K562 (cell line): Measurements from ENCODE around the gene GAPVD1. TPM values are rescaled to one million over a fixed set of nuclear protein-coding genes. Genes with fewer than 3 reads are reported as not detected.

Experiments used
- ATAC-seq: fragments of 200-7000 bp; cut with Tn5 transposase; 3 replicates; pipeline ENCODE4 v1.9.1; 2020; ENCODE audit warnings: moderate library complexity
- BruUV-seq: library from RNA; stranded (reverse); fragments of 400-500 nt; replicated peaks from 2 replicates; lab custom pipeline; 2021; lab: Mats Ljungman, UMichigan
- CTCF ChIA-PET: fragments of 300-600 bp; formaldehyde crosslinking; extraction: SDS; loops from one replicate; lab custom pipeline; 2021; ENCODE audit warnings: low intra/inter-chr PET ratio; lab: Yijun Ruan, JAX
- POLR2A ChIA-PET: fragments of 300-600, 350-650 bp; sonication (Branson Sonifier 250); formaldehyde crosslinking; extraction: SDS; loops from one replicate; lab custom pipeline; 2021; ENCODE audit warnings: antibody characterized with exemption, inconsistent platforms; lab: Yijun Ruan, JAX
- DNase-seq, 4 experiments: peaks; one replicate each; pipeline versions ENCODE4 v3.0.0 to v3.0.0-alpha.2; 2011 to 2018; ENCODE audit warnings: low spot score in 3 of 4, mixed read lengths in 3 of 4; ENCODE audit errors: extremely low read depth in 1 of 4
- FAIRE-seq: peaks from 2 replicates; lab custom pipeline; 2011; peaks lifted over from hg19 to GRCh38; lab: Jason Lieb, UNC
- H2AFZ ChIP-seq: 2 replicates; pipeline ENCODE4 v1.6.0; 2011; ENCODE audit warnings: low read depth, low read length, control low read depth, inconsistent platforms
- H3K27ac ChIP-seq: fragments of 200-600 bp; 3 replicates; pipeline ENCODE4 v1.8.0; 2011; ENCODE audit warnings: low read depth, mild to moderate bottlenecking, control low read depth, inconsistent platforms, low read length, moderate library complexity, mixed read lengths; ENCODE audit errors: extremely low read depth
- H3K27me3 ChIP-seq, 2 experiments: fragments of 300-600 bp in 1 of 2; 2 replicates in 1 of 2; 3 replicates in 1 of 2; pipeline versions ENCODE4 v1.6.0 to v1.8.0; 2011; ENCODE audit warnings: inconsistent platforms in 2 of 2, low read length in 2 of 2, mild to moderate bottlenecking in 1 of 2, mixed read lengths in 1 of 2, moderate library complexity in 1 of 2; ENCODE audit not compliant: control insufficient read depth in 2 of 2, insufficient read depth in 2 of 2
- H3K36me3 ChIP-seq: fragments of 300-600 bp; 3 replicates; pipeline ENCODE4 v1.8.0; 2011; ENCODE audit warnings: mild to moderate bottlenecking, low read length, inconsistent platforms; ENCODE audit not compliant: control insufficient read depth, insufficient read depth
- H3K4me1 ChIP-seq, 2 experiments: fragments of 200-600 bp in 1 of 2; replicated peaks in 1 of 2; 2 replicates in 1 of 2; 3 replicates in 1 of 2; pipeline versions ENCODE4 v1.5.1 to v1.8.0; 2011; ENCODE audit warnings: inconsistent platforms in 2 of 2, low read length in 2 of 2, mild to moderate bottlenecking in 1 of 2, mixed read lengths in 1 of 2, moderate library complexity in 1 of 2; ENCODE audit not compliant: control insufficient read depth in 2 of 2, insufficient read depth in 2 of 2
- H3K4me2 ChIP-seq: 2 replicates; pipeline ENCODE4 v1.6.1; 2011; ENCODE audit warnings: low read length, control low read depth, inconsistent platforms, mixed read lengths; ENCODE audit not compliant: insufficient read depth
- H3K4me3 ChIP-seq: fragments of 200-600 bp; sonication (generic), shearing (Covaris generic); 2 replicates; pipeline ENCODE4 v1.5.1; 2016; ENCODE audit warnings: control low read depth, inconsistent platforms
- H3K79me2 ChIP-seq: fragments of 200-600 bp; 3 replicates; pipeline ENCODE4 v1.8.0; 2011; ENCODE audit warnings: low read length, inconsistent platforms; ENCODE audit not compliant: control insufficient read depth, insufficient read depth
- H3K9ac ChIP-seq, 2 experiments: 2 replicates each; pipeline versions ENCODE4 v1.6.0 to v1.6.1; 2011; ENCODE audit warnings: low read depth in 2 of 2, low read length in 2 of 2, control low read depth in 1 of 2, inconsistent platforms in 1 of 2, mild to moderate bottlenecking in 1 of 2, mixed read lengths in 1 of 2; ENCODE audit not compliant: insufficient read depth in 1 of 2
- H3K9me1 ChIP-seq: one replicate; pipeline ENCODE4 v1.6.0; 2011; ENCODE audit warnings: inconsistent platforms, mild to moderate bottlenecking, low read length, moderate library complexity; ENCODE audit not compliant: control insufficient read depth, insufficient read depth
- H3K9me3 ChIP-seq: replicated peaks from 2 replicates; pipeline ENCODE4 v1.5.1; 2011; ENCODE audit warnings: low read depth, low read length, inconsistent platforms; ENCODE audit not compliant: control insufficient read depth, insufficient read depth
- H4K20me1 ChIP-seq: replicated peaks from 2 replicates; pipeline ENCODE4 v1.6.1; 2011; ENCODE audit warnings: low read length, inconsistent platforms, mixed read lengths; ENCODE audit not compliant: control insufficient read depth, insufficient read depth
- ARNT ChIP-seq, 2 experiments: fragments of 450-650 bp; IDR thresholded peaks; 2 replicates each; pipeline ENCODE4 v1.6.1; 2016; ENCODE audit warnings: mild to moderate bottlenecking in 1 of 2
- SRSF9 ChIP-seq: fragments of 200-400 bp; formaldehyde crosslinking; IDR thresholded peaks from 2 replicates; pipeline ENCODE4 v1.6.1; 2017; ENCODE audit warnings: low read depth, low read length, borderline replicate concordance
- ZFPM2 ChIP-seq: fragments of 250-450 bp; sonication (Bioruptor Pico); IDR thresholded peaks from 2 replicates; pipeline ENCODE4 v1.5.1; 2022; ENCODE audit warnings: mild to moderate bottlenecking
- ZNF121 ChIP-seq: sonication (generic); formaldehyde crosslinking; conservative IDR thresholded peaks from 2 replicates; pipeline ENCODE4 v1.8.0; 2022; ENCODE audit warnings: missing genetic modification reagents
- WGBS: fragments of 100-300 bp; shearing (Covaris generic); methylation state at CpG from one replicate; pipeline ENCODE4 v1.1.6; 2016; ENCODE audit warnings: low coverage, mixed read lengths; ENCODE audit not compliant: insufficient coverage; ENCODE audit errors: missing lambda C conversion rate; 5-methylcytosine and 5-hydroxymethylcytosine counted together
- in situ Hi-C: fragments of 300-500 bp; cut with MboI; formaldehyde crosslinking; loops from 4 replicates; pipeline ENCODE4 v1.15.0; 2018; ENCODE audit warnings: inconsistent platforms, mixed read lengths
- intact Hi-C: fragments of 100-400 bp; cut with micrococcal nuclease; formaldehyde crosslinking; loops from 2 replicates; pipeline ENCODE4 v1.14.2; 2022
- polyA plus RNA-seq, 8 experiments: library from polyadenylated mRNA; depleted of rRNA in 4 of 8; stranded (reverse) in 5 of 8; unstranded in 3 of 8; fragments of >200 nt; fragmentation: Nextera tagmentation in 2 of 8; fragmentation: Illumina TruSeq in 1 of 8; extraction: Ambion mirVana in 2 of 8; extraction: Trizol in 1 of 8; gene quantifications; 2 replicates each; pipeline versions ENCODE4 v1.2.1 to v1.2.3, GENCODE V29; 2011 to 2014; ENCODE audit warnings: inconsistent platforms in 1 of 8, missing spikeins in 1 of 8
- total RNA-seq, 7 experiments: library from RNA; depleted of rRNA in 6 of 7; stranded (reverse); fragments of >200 nt in 6 of 7; fragmentation: Illumina TruSeq in 2 of 7; extraction: Trizol in 2 of 7; gene quantifications; 2 replicates each; pipeline versions ENCODE4 v1.2.1 to v1.2.3, GENCODE V29; 2011 to 2021; ENCODE audit warnings: low replicate concordance in 1 of 7

The GAPVD1 gene
- total and polyA plus RNA-seq, 9 of the 15 experiments (the other 6 are each of a cell fraction or from before 2014, with no cell fraction given), result 9.5 to 66.1 (median 45.5) TPM

- intact Hi-C loops, result no loop called here
- Histone ChIP-seq H3K79me2 (no peaks in the 10 kb centered on the region; the same call in 2 of the 3 replicates), H3K9me3 (peaks cover 4% of the 10 kb centered on the region; the same call in 1 of the 2 replicates), H3K9me1 (no peaks in the 10 kb centered on the region), H4K20me1 (no peaks in the 10 kb centered on the region), H3K4me3 (no peak overlapping the region), H3K4me2 (no peak overlapping the region), H3K36me3 (no peaks in the 10 kb centered on the region), H3K4me1 (peaks cover 6 to 51% of the 10 kb centered on the region in 2 experiments; a peak in 4 of 5 replicates), H2AFZ (no peak overlapping the region), H3K27me3 (no peaks in the 10 kb centered on the region; a peak in 1 of 5 replicates), H3K27ac (no peak overlapping the region), H3K9ac (peak overlapping the region in 1 of 2 experiments; percentile 55; a peak in 2 of 4 replicates)
- no peak for DNase-seq
- FAIRE-seq, result no peak
- TF ChIP-seq ARNT (IDR thresholded peaks at IDR 0.05), result no peak
- TF ChIP-seq SRSF9, result no peak
- ChIA-PET POLR2A (interaction anchor here (0.5 to 1.1 kb wide), 3 partner anchors 11 to 1080 kb away, joined by 3 to 5 read pairs (median 3); no protein-coding TSS in a partner anchor), CTCF (no interaction called here)
- no TSS peak for BruUV-seq
- 40% methylated on average over 9 of the region's 10 CpGs for WGBS
- no peak for ATAC-seq
- in situ Hi-C loops, result loop anchor here (5.0 kb wide), 1 partner anchor 820 kb away; no protein-coding TSS in a partner anchor
Measured at GRCh38 chr9:125412166-125412565, 150.5 kb downstream of the GAPVD1 start.

- in situ Hi-C loops (loop anchor here (5.0 kb wide), 1 partner anchor 819 kb away; no protein-coding TSS in a partner anchor), intact Hi-C loops (no loop called here)
- ChIA-PET POLR2A (interaction anchor here (1.1 kb wide), 1 partner anchor 10 kb away, joined by 5 read pairs; no protein-coding TSS in a partner anchor), CTCF (no interaction called here)
- BruUV-seq, result no TSS peak
- H3K36me3 ChIP-seq, result no peaks in the 10 kb centered on the region
- no peak for DNase-seq
- no peaks in the 10 kb centered on the region for H3K9me1 ChIP-seq
- H3K9ac ChIP-seq, result no peak overlapping the region
- TF ChIP-seq ZFPM2, result no peak
- TF ChIP-seq ZNF121 (CRISPR knock-in tag), result peak; percentile 58; the same call in 1 of the 2 replicates
- WGBS, result 38% methylated on average over 8 of the region's 8 CpGs
- no peaks in the 10 kb centered on the region; the same call in 2 of the 3 replicates for H3K79me2 ChIP-seq
- no peak overlapping the region for H3K4me2 ChIP-seq
- no peaks in the 10 kb centered on the region; a peak in 1 of 5 replicates for H3K27me3 ChIP-seq
- peaks cover 4% of the 10 kb centered on the region; the same call in 1 of the 2 replicates for H3K9me3 ChIP-seq
- H3K27ac ChIP-seq, result no peak overlapping the region
- ATAC-seq, result no peak
- H3K4me1 ChIP-seq, result peaks cover 6 to 37% of the 10 kb centered on the region in 2 experiments; a peak in 4 of 5 replicates
- H4K20me1 ChIP-seq, result no peaks in the 10 kb centered on the region
- FAIRE-seq, result no peak
- no peak overlapping the region for H3K4me3 ChIP-seq
- no peak overlapping the region for H2AFZ ChIP-seq
Measured at GRCh38 chr9:125413579-125413978, 152.0 kb downstream of the GAPVD1 start.
